OCI-LY1 (cell line): ENCODE results near the gene PRMT2.

Source experiments
- H2AFZ ChIP-seq: fragments of 200-600 bp; sonication (generic), shearing (Covaris generic); 2 replicates; pipeline ENCODE4 v1.6.0; 2014; ENCODE audit warnings: antibody characterized with exemption, mild to moderate bottlenecking, low read length
- H3F3A ChIP-seq: fragments of 200-600 bp; sonication (generic), shearing (Covaris generic); 2 replicates; pipeline ENCODE4 v1.6.0; 2014; ENCODE audit warnings: mild to moderate bottlenecking, antibody characterized with exemption, low read length, moderate library complexity; ENCODE audit not compliant: insufficient read depth
- H3K27ac ChIP-seq: fragments of 200-600 bp; sonication (generic); 2 replicates; pipeline ENCODE4 v1.5.1; 2014; ENCODE audit warnings: low read length, mixed run types, mild to moderate bottlenecking, low read depth; ENCODE audit not compliant: poor library complexity, severe bottlenecking
- H3K27me3 ChIP-seq: fragments of 200-600 bp; sonication (generic); 2 replicates; pipeline ENCODE4 v1.6.0; 2014; ENCODE audit warnings: antibody characterized with exemption, mild to moderate bottlenecking, low read length, moderate library complexity; ENCODE audit not compliant: insufficient read depth
- H3K36me3 ChIP-seq: fragments of 200-600 bp; sonication (generic); 2 replicates; pipeline ENCODE4 v1.6.1; 2014; ENCODE audit warnings: mild to moderate bottlenecking, antibody characterized with exemption, low read length, moderate library complexity, mixed read lengths; ENCODE audit not compliant: insufficient read depth
- H3K4me1 ChIP-seq: fragments of 200-600 bp; sonication (generic); 2 replicates; pipeline ENCODE4 v1.5.1; 2014; ENCODE audit warnings: mild to moderate bottlenecking, low read length, moderate library complexity; ENCODE audit not compliant: insufficient read depth, severe bottlenecking
- H3K4me2 ChIP-seq: fragments of 200-600 bp; sonication (generic), shearing (Covaris generic); 2 replicates; pipeline ENCODE4 v1.6.1; 2014; ENCODE audit warnings: low read length
- H3K4me3 ChIP-seq: fragments of 200-600 bp; sonication (generic); 2 replicates; pipeline ENCODE4 v1.5.1; 2014; ENCODE audit warnings: low read length, low read depth, mild to moderate bottlenecking, mixed read lengths; ENCODE audit not compliant: poor library complexity, severe bottlenecking
- H3K79me2 ChIP-seq: fragments of 200-600 bp; shearing (Covaris generic); 2 replicates; pipeline ENCODE4 v1.6.1; 2016; ENCODE audit warnings: mixed run types, low read length, mixed read lengths; ENCODE audit not compliant: insufficient read depth
- H3K9ac ChIP-seq: fragments of 200-600 bp; sonication (generic), shearing (Covaris generic); 2 replicates; pipeline ENCODE4 v1.6.1; 2014; ENCODE audit warnings: mild to moderate bottlenecking, low read length, mixed read lengths
- H3K9me2 ChIP-seq: fragments of 200-600 bp; sonication (generic), shearing (Covaris generic); 2 replicates; pipeline ENCODE4 v1.6.1; 2014; ENCODE audit warnings: low read depth, mild to moderate bottlenecking, low read length, mixed read lengths
- H3K9me3 ChIP-seq: fragments of 200-600 bp; shearing (Covaris generic); 2 replicates; pipeline ENCODE4 v1.6.1; 2014; ENCODE audit warnings: low read length, mixed read lengths
- H4K20me1 ChIP-seq: fragments of 200-600 bp; sonication (generic), shearing (Covaris generic); 2 replicates; pipeline ENCODE4 v1.6.0; 2016; ENCODE audit warnings: mild to moderate bottlenecking, low read length; ENCODE audit not compliant: insufficient read depth
- CTCF ChIP-seq: fragments of 200-600 bp; sonication (generic), shearing (Covaris generic); IDR thresholded peaks from 2 replicates; pipeline ENCODE4 v1.5.1; 2017; ENCODE audit warnings: mild to moderate bottlenecking, antibody characterized with exemption, low read length, moderate library complexity, mixed read lengths
- EZH2 ChIP-seq: fragments of 200-600 bp; sonication (generic), shearing (Covaris generic); IDR thresholded peaks from 2 replicates; pipeline ENCODE4 v1.8.0; 2017; ENCODE audit warnings: borderline replicate concordance, mixed run types, mild to moderate bottlenecking, antibody characterized with exemption, low read length, moderate library complexity, mixed read lengths

The PRMT2 gene

GRCh38 chr21:46626536-46626935, 8.9 kb upstream of the PRMT2 start:
- no peaks in the 10 kb centered on the region for H4K20me1 ChIP-seq
- TF ChIP-seq CTCF (no peak), EZH2 (no peak)
- H3K9ac ChIP-seq, result no peak overlapping the region
- H3F3A ChIP-seq, result no peaks in the 10 kb centered on the region
- peaks cover 14% of the 10 kb centered on the region for H3K9me3 ChIP-seq
- H3K4me1 ChIP-seq, result no peaks in the 10 kb centered on the region
- H3K4me2 ChIP-seq, result no peak overlapping the region
- peaks cover 4% of the 10 kb centered on the region; the same call in 1 of the 2 replicates for H3K27me3 ChIP-seq
- no peaks in the 10 kb centered on the region for H3K79me2 ChIP-seq
- no peak overlapping the region for H2AFZ ChIP-seq
- H3K27ac ChIP-seq, result no peak overlapping the region
- H3K36me3 ChIP-seq, result peaks cover 4% of the 10 kb centered on the region; the same call in 1 of the 2 replicates
- no peak overlapping the region for H3K4me3 ChIP-seq
- H3K9me2 ChIP-seq, result no peaks in the 10 kb centered on the region

GRCh38 chr21:46626975-46627501, 8.4 kb upstream of the PRMT2 start:
- peaks cover 4% of the 10 kb centered on the region; the same call in 1 of the 2 replicates for H3K27me3 ChIP-seq
- H3K36me3 ChIP-seq, result peaks cover 4% of the 10 kb centered on the region; the same call in 1 of the 2 replicates
- no peaks in the 10 kb centered on the region for H3K4me1 ChIP-seq
- no peaks in the 10 kb centered on the region for H3K79me2 ChIP-seq
- H3K9ac ChIP-seq, result no peak overlapping the region
- no peak overlapping the region for H3K4me2 ChIP-seq
- H3F3A ChIP-seq, result no peaks in the 10 kb centered on the region
- H3K9me2 ChIP-seq, result no peaks in the 10 kb centered on the region
- H2AFZ ChIP-seq, result no peak overlapping the region
- no peaks in the 10 kb centered on the region for H4K20me1 ChIP-seq
- TF ChIP-seq EZH2, result no peak
- TF ChIP-seq CTCF, result no peak
- no peak overlapping the region for H3K4me3 ChIP-seq
- H3K9me3 ChIP-seq, result peaks cover 14% of the 10 kb centered on the region
- H3K27ac ChIP-seq, result no peak overlapping the region

GRCh38 chr21:46627726-46628125, 7.7 kb upstream of the PRMT2 start:
- Histone ChIP-seq H3F3A (no peaks in the 10 kb centered on the region), H3K9ac (no peak overlapping the region), H3K79me2 (no peaks in the 10 kb centered on the region), H3K4me2 (no peak overlapping the region), H3K4me3 (no peak overlapping the region), H3K27ac (no peak overlapping the region), H3K36me3 (peaks cover 4% of the 10 kb centered on the region; the same call in 1 of the 2 replicates), H3K9me3 (peaks cover 14% of the 10 kb centered on the region), H3K4me1 (no peaks in the 10 kb centered on the region), H4K20me1 (no peaks in the 10 kb centered on the region), H2AFZ (no peak overlapping the region), H3K9me2 (no peaks in the 10 kb centered on the region), H3K27me3 (peaks cover 4% of the 10 kb centered on the region; the same call in 1 of the 2 replicates)
- TF ChIP-seq CTCF (no peak), EZH2 (no peak)
